ENCODE measurements around the gene EPHA3. TPM values are rescaled to one million over a fixed set of nuclear protein-coding genes. Genes with fewer than 3 reads are reported as not detected.

The EPHA3 gene
- total RNA-seq (25.4 TPM), polyA plus RNA-seq (ENCODE audit: insufficient read depth in 1 of 8, insufficient read length in 8 of 8, low replicate concordance in 1 of 8) (10 to 100 TPM; 18.9 to 40.1 (median 27.5) TPM)
- long read RNA-seq, donor 1, full-length matches to known transcripts: 2 of 2 reads
- long read RNA-seq, donor 1, partial matches to known transcripts: 0 of 2 reads
- long read RNA-seq, donor 1, other reads (novel, unspliced or antisense): 0 of 2 reads
- long read RNA-seq, donor 2: 0 reads
- long read RNA-seq, donor 3, full-length matches to known transcripts: 1 of 1 reads
- long read RNA-seq, donor 3, partial matches to known transcripts: 0 of 1 reads
- long read RNA-seq, donor 3, other reads (novel, unspliced or antisense): 0 of 1 reads
- long read RNA-seq, donor 4, partial matches to known transcripts: 5 of 5 reads
- long read RNA-seq, donor 4, other reads (novel, unspliced or antisense): 0 of 5 reads
- long read RNA-seq, donor 5, full-length matches to known transcripts: 4 of 14 reads
- long read RNA-seq, donor 5, partial matches to known transcripts: 10 of 14 reads
- long read RNA-seq, donor 5, other reads (novel, unspliced or antisense): 0 of 14 reads
- long read RNA-seq, donor 6: 0 reads
- long read RNA-seq, donor 7, full-length matches to known transcripts: 1 of 29 reads
- long read RNA-seq, donor 7, partial matches to known transcripts: 28 of 29 reads
- long read RNA-seq, donor 7, other reads (novel, unspliced or antisense): 0 of 29 reads
- long read RNA-seq, donor 8: 0 reads
- long read RNA-seq, donor 9, full-length matches to known transcripts: 1 of 1 reads
- long read RNA-seq, donor 9, partial matches to known transcripts: 0 of 1 reads
- long read RNA-seq, donor 9, other reads (novel, unspliced or antisense): 0 of 1 reads
- long read RNA-seq, donor 10, full-length matches to known transcripts: 3 of 3 reads
- long read RNA-seq, donor 10, partial matches to known transcripts: 0 of 3 reads
- long read RNA-seq, donor 10, other reads (novel, unspliced or antisense): 0 of 3 reads
- long read RNA-seq, donor 11, full-length matches to known transcripts: 1 of 1 reads
- long read RNA-seq, donor 11, partial matches to known transcripts: 0 of 1 reads
- long read RNA-seq, donor 11, other reads (novel, unspliced or antisense): 0 of 1 reads

- H3K36me3 ChIP-seq (ENCODE audit: control insufficient read depth, insufficient read depth, low read length): no peaks in the 10 kb centered on the region
- H3K4me3 ChIP-seq (ENCODE audit: low read length): peak within 1 kb of the TSS; percentile 57
- under 1% methylated on average over 24 of the region's 32 CpGs for WGBS (ENCODE audit: insufficient coverage)
- no peaks in the 10 kb centered on the region for H3K9me3 ChIP-seq (replicated peaks; ENCODE audit: control insufficient read depth, low read depth, low read length)
- peaks cover 4% of the 10 kb centered on the region for H3K27me3 ChIP-seq (ENCODE audit: control insufficient read depth, insufficient read depth, low read length)
- DNase-seq: peak; percentile 96
- peak within 1 kb of the TSS; percentile 53 for H3K27ac ChIP-seq (ENCODE audit: low read length)
- no peaks in the 10 kb centered on the region for H3K4me1 ChIP-seq (ENCODE audit: control insufficient read depth, insufficient read depth, low read length)
These were observed at the start of gene EPHA3 for GRCh38 chr3:89107461-89108290. Gene EPHA3, plus strand, starts transcription at chr3:89107621. Its CDS starts 128 bp downstream, at chr3:89107749.

GRCh38 chr3:89058371-89058770 is 49.0 kb upstream of the EPHA3 start:
- no CpG with 5 or more reads among the region's 2 CpGs for WGBS (ENCODE audit: insufficient coverage)
- Histone ChIP-seq H3K27me3 (ENCODE audit: control insufficient read depth, insufficient read depth, low read length) (no peaks in the 10 kb centered on the region), H3K36me3 (ENCODE audit: control insufficient read depth, insufficient read depth, low read length) (no peaks in the 10 kb centered on the region), H3K27ac (ENCODE audit: low read length) (no peak overlapping the region), H3K9me3 (replicated peaks; ENCODE audit: control insufficient read depth, low read depth, low read length) (no peaks in the 10 kb centered on the region), H3K4me3 (ENCODE audit: low read length) (no peak overlapping the region), H3K4me1 (ENCODE audit: control insufficient read depth, insufficient read depth, low read length) (no peaks in the 10 kb centered on the region)
- DNase-seq: no peak

DNA sequence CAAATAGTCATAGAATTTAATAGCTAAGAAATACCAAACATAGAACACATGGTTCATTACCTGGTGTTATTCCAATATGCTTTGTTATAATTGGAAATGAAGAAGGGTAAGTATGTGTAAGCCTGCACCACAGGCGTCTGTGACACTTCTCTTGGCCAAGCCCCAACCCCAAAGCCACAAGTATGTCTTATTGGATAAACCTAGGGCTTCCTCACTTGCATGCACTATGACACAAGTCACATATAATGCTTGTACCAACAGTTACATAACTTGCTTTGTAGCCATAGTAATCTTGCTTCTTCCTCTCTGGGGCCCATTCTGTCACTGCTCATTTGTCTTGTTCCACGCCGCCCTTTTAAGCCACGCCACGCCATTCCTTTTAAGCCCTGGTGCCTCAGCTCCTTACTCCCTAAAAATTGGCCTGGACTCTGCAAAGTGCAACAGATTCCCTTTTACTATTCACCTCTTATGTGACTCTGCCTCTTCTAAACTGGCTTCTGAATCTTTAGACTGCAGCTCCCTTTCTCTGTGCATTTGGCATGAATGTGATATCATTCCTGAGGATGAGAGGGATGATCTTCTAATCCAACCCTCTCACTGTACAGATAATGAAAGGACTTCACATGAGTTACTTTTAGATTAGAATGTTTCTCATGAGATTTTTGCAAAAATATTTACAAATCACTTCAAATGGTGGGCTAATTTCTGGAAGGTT is 48.1 kb upstream of the EPHA3 start:
- Histone ChIP-seq H3K27me3 (ENCODE audit: control insufficient read depth, insufficient read depth, low read length) (no peaks in the 10 kb centered on the region), H3K9me3 (replicated peaks; ENCODE audit: control insufficient read depth, low read depth, low read length) (no peaks in the 10 kb centered on the region), H3K36me3 (ENCODE audit: control insufficient read depth, insufficient read depth, low read length) (no peaks in the 10 kb centered on the region), H3K4me3 (ENCODE audit: low read length) (no peak overlapping the region), H3K4me1 (ENCODE audit: control insufficient read depth, insufficient read depth, low read length) (no peaks in the 10 kb centered on the region), H3K27ac (ENCODE audit: low read length) (no peak overlapping the region)
- 69% methylated on average over 4 of the region's 5 CpGs for WGBS (ENCODE audit: insufficient coverage)
- peak; percentile 5 for DNase-seq

GRCh38 chr3:89061259-89061658 is 46.2 kb upstream of the EPHA3 start:
- Histone ChIP-seq H3K27me3 (ENCODE audit: control insufficient read depth, insufficient read depth, low read length) (no peaks in the 10 kb centered on the region), H3K4me3 (ENCODE audit: low read length) (no peak overlapping the region), H3K4me1 (ENCODE audit: control insufficient read depth, insufficient read depth, low read length) (no peaks in the 10 kb centered on the region), H3K27ac (ENCODE audit: low read length) (no peak overlapping the region), H3K36me3 (ENCODE audit: control insufficient read depth, insufficient read depth, low read length) (no peaks in the 10 kb centered on the region), H3K9me3 (replicated peaks; ENCODE audit: control insufficient read depth, low read depth, low read length) (no peaks in the 10 kb centered on the region)
- WGBS (ENCODE audit: insufficient coverage): no CpG with 5 or more reads among the region's 2 CpGs
- no peak for DNase-seq

DNA sequence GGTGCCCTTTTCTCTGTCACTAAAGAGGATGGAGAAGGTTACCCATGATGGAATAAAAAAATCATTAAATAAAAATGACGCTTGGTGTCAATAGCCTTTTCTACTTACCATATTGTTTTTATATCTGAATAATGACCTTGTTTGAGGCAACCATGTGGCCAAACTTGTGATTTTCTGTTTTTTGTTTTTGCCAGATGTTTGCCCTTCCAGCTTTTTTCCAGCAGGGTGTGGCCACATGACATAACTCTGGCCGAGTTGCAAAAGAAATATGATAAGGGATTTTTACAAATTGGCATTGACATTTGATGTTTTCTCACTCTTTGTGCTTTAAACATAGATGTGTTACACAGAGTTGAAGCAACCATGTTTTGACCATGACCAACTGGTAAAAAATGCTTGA is 39.7 kb upstream of the EPHA3 start:
- DNase-seq: peak; percentile 13
- Histone ChIP-seq H3K36me3 (ENCODE audit: control insufficient read depth, insufficient read depth, low read length) (no peaks in the 10 kb centered on the region), H3K9me3 (replicated peaks; ENCODE audit: control insufficient read depth, low read depth, low read length) (no peaks in the 10 kb centered on the region), H3K27me3 (ENCODE audit: control insufficient read depth, insufficient read depth, low read length) (no peaks in the 10 kb centered on the region), H3K4me3 (ENCODE audit: low read length) (no peak overlapping the region), H3K4me1 (ENCODE audit: control insufficient read depth, insufficient read depth, low read length) (no peaks in the 10 kb centered on the region), H3K27ac (ENCODE audit: low read length) (no peak overlapping the region)
- WGBS (ENCODE audit: insufficient coverage): no CpG with 5 or more reads among the region's 2 CpGs

DNA sequence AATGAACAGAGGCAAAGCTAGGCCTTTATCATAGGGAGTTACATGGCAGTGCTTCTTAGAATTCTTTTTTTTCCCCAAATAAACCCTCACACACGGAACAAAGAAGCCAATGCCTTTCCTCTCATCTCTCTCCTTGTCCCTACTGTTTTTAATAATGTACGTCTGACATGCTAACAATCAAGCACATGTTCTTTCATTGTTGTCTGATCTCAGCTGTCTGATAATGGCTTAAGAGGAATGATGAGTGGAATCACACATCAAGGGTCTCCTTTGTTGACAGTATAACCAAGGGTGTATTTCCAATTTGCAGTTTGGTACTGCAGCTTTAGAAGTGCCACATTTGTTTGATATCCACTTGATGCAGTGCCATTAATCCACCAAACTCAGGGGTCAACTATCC is 34.8 kb upstream of the EPHA3 start:
- Histone ChIP-seq H3K4me3 (ENCODE audit: low read length) (no peak overlapping the region), H3K27me3 (ENCODE audit: control insufficient read depth, insufficient read depth, low read length) (no peaks in the 10 kb centered on the region), H3K4me1 (ENCODE audit: control insufficient read depth, insufficient read depth, low read length) (no peaks in the 10 kb centered on the region), H3K9me3 (replicated peaks; ENCODE audit: control insufficient read depth, low read depth, low read length) (peaks cover 2% of the 10 kb centered on the region), H3K27ac (ENCODE audit: low read length) (no peak overlapping the region), H3K36me3 (ENCODE audit: control insufficient read depth, insufficient read depth, low read length) (no peaks in the 10 kb centered on the region)
- DNase-seq: no peak
- WGBS (ENCODE audit: insufficient coverage): no CpG with 5 or more reads among the region's 2 CpGs

- no peaks in the 10 kb centered on the region for H3K36me3 ChIP-seq (ENCODE audit: control insufficient read depth, insufficient read depth, low read length)
- H3K4me3 ChIP-seq (ENCODE audit: low read length): no peak overlapping the region
- WGBS (ENCODE audit: insufficient coverage): no CpG with 5 or more reads among the region's 1 CpG
- H3K9me3 ChIP-seq (replicated peaks; ENCODE audit: control insufficient read depth, low read depth, low read length): peaks cover 2% of the 10 kb centered on the region
- H3K4me1 ChIP-seq (ENCODE audit: control insufficient read depth, insufficient read depth, low read length): no peaks in the 10 kb centered on the region
- H3K27ac ChIP-seq (ENCODE audit: low read length): no peak overlapping the region
- no peaks in the 10 kb centered on the region for H3K27me3 ChIP-seq (ENCODE audit: control insufficient read depth, insufficient read depth, low read length)
- DNase-seq: no peak
These were observed 27.5 kb upstream of the EPHA3 start for GRCh38 chr3:89079944-89080343.

DNA sequence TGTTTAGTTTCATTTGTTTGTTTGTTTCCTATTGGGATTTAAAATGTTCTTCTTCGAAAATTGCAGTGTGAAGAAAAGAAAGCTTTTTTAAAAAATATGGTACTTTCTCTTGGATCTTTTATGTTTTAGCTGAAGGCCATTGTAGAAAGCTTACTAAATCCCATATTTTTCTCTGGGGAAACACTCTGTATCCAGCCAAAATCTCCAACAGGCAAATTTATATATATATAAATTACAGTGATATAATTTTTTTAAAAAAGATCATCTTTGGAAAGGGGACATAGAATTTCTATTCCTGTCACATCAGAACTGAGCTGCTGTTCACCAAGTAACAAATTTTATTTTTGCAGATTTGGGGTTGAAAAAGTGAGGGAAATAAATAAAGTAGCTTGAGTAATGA is 19.6 kb upstream of the EPHA3 start:
- Histone ChIP-seq H3K4me3 (ENCODE audit: low read length) (no peak overlapping the region), H3K4me1 (ENCODE audit: control insufficient read depth, insufficient read depth, low read length) (no peaks in the 10 kb centered on the region), H3K27me3 (ENCODE audit: control insufficient read depth, insufficient read depth, low read length) (no peaks in the 10 kb centered on the region), H3K27ac (ENCODE audit: low read length) (no peak overlapping the region), H3K36me3 (ENCODE audit: control insufficient read depth, insufficient read depth, low read length) (no peaks in the 10 kb centered on the region), H3K9me3 (replicated peaks; ENCODE audit: control insufficient read depth, low read depth, low read length) (no peaks in the 10 kb centered on the region)
- peak; percentile 55 for DNase-seq
- WGBS (ENCODE audit: insufficient coverage): no CpG with 5 or more reads among the region's 1 CpG

- no peaks in the 10 kb centered on the region for H3K27me3 ChIP-seq (ENCODE audit: control insufficient read depth, insufficient read depth, low read length)
- no peaks in the 10 kb centered on the region for H3K4me1 ChIP-seq (ENCODE audit: control insufficient read depth, insufficient read depth, low read length)
- H3K9me3 ChIP-seq (replicated peaks; ENCODE audit: control insufficient read depth, low read depth, low read length): no peaks in the 10 kb centered on the region
- no peak overlapping the region for H3K27ac ChIP-seq (ENCODE audit: low read length)
- no peak for DNase-seq
- 60% methylated on average over 1 of the region's 3 CpGs for WGBS (ENCODE audit: insufficient coverage)
- no peaks in the 10 kb centered on the region for H3K36me3 ChIP-seq (ENCODE audit: control insufficient read depth, insufficient read depth, low read length)
- H3K4me3 ChIP-seq (ENCODE audit: low read length): no peak overlapping the region
These were observed 9.2 kb upstream of the EPHA3 start for GRCh38 chr3:89098173-89098572.

Data from muscle of leg (tissue), 16 donors.